Loucy (cell line): ENCODE results near the gene HEXD.

Experiments
- H2AFZ ChIP-seq: fragments of 200-600 bp; sonication (generic); 2 replicates; pipeline ENCODE4 v1.6.0; 2016; ENCODE audit warnings: antibody characterized with exemption, mild to moderate bottlenecking, low read length, moderate library complexity
- H3F3A ChIP-seq: fragments of 200-600 bp; 2 replicates; pipeline ENCODE4 v1.6.0; 2016; ENCODE audit warnings: antibody characterized with exemption, low read depth, mild to moderate bottlenecking
- H3K27me3 ChIP-seq: fragments of 200-600 bp; sonication (generic); 2 replicates; pipeline ENCODE4 v1.6.1; 2014; ENCODE audit warnings: low read length, mild to moderate bottlenecking; ENCODE audit not compliant: insufficient read depth, poor library complexity, severe bottlenecking
- H3K36me3 ChIP-seq: fragments of 200-600 bp; sonication (generic); 2 replicates; pipeline ENCODE4 v1.6.1; 2016; ENCODE audit warnings: low read length; ENCODE audit not compliant: insufficient read depth
- H3K4me1 ChIP-seq: fragments of 200-600 bp; sonication (generic); 2 replicates; pipeline ENCODE4 v1.5.1; 2014; ENCODE audit warnings: low read length, mild to moderate bottlenecking; ENCODE audit not compliant: insufficient read depth, poor library complexity, severe bottlenecking
- H3K4me2 ChIP-seq: fragments of 200-600 bp; sonication (generic); 2 replicates; pipeline ENCODE4 v1.6.0; 2014; ENCODE audit warnings: antibody characterized with exemption, low read length, low read depth, mild to moderate bottlenecking; ENCODE audit not compliant: poor library complexity, severe bottlenecking
- H3K4me3 ChIP-seq: fragments of 200-600 bp; sonication (generic); 2 replicates; pipeline ENCODE4 v1.5.1; 2014; ENCODE audit warnings: low read length, mild to moderate bottlenecking, mixed read lengths; ENCODE audit not compliant: poor library complexity, severe bottlenecking
- H3K79me2 ChIP-seq: fragments of 200-600 bp; sonication (generic); 2 replicates; pipeline ENCODE4 v1.6.1; 2014; ENCODE audit warnings: low read length; ENCODE audit not compliant: insufficient read depth
- H3K9ac ChIP-seq: fragments of 200-600 bp; sonication (generic); 2 replicates; pipeline ENCODE4 v1.6.0; 2014; ENCODE audit warnings: mild to moderate bottlenecking, low read depth, low read length, moderate library complexity; ENCODE audit not compliant: poor library complexity, severe bottlenecking
- H3K9me2 ChIP-seq: fragments of 200-600 bp; sonication (generic); replicated peaks from 2 replicates; pipeline ENCODE4 v1.6.1; 2016; ENCODE audit warnings: low read depth, low read length, mixed read lengths
- H3K9me3 ChIP-seq: fragments of 200-600 bp; sonication (generic); 2 replicates; pipeline ENCODE4 v1.6.1; 2014; ENCODE audit warnings: mild to moderate bottlenecking, antibody characterized with exemption, low read length, low read depth; ENCODE audit not compliant: insufficient read depth
- H4K20me1 ChIP-seq: fragments of 200-600 bp; sonication (generic); 2 replicates; pipeline ENCODE4 v1.6.0; 2014; ENCODE audit warnings: antibody characterized with exemption, low read length, mild to moderate bottlenecking; ENCODE audit not compliant: insufficient read depth, poor library complexity, severe bottlenecking
- CTCF ChIP-seq: fragments of 200-600 bp; sonication (generic); conservative IDR thresholded peaks from 2 replicates; pipeline ENCODE4 v1.5.1; 2014; ENCODE audit warnings: mild to moderate bottlenecking, antibody characterized with exemption, low read length
- EZH2phosphoT487 ChIP-seq: fragments of 200-600 bp; IDR thresholded peaks from 2 replicates; pipeline ENCODE4 v1.6.1; 2018; ENCODE audit warnings: antibody characterized with exemption, mild to moderate bottlenecking, moderate library complexity, borderline replicate concordance

The HEXD gene

DNA sequence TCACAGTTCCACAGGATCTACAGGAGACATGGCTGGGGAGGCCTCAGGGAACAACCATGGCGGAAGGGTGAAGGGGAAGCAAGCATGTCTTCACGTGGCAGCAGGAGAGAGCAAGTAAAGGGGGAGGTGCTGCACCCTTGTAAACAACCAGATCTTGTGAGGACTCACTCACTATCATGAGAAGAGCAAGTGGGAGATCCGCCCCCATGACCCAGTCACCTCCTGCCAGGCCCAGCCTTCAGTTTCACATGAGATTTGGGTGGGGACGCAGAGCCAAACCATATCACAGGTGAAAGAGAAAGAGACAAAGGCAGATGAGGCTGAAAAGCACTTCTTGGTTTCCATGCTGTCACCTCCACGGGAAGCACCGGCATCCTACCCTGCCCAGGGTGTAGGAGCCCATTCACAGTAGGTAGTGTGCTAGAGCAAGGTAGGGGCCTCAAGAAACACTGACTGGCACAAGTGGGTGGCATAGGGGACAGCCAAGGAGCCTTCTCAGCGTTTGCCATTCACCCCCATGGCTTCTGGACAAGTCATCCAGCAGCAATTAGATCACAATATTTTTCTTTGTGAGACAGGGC lies 47.0 kb downstream of the HEXD start:
- Histone ChIP-seq H4K20me1 (peaks cover 44% of the 10 kb centered on the region), H3K9ac (no peak overlapping the region), H3K4me3 (no peak overlapping the region), H3K4me1 (peaks cover 18% of the 10 kb centered on the region), H3K36me3 (peaks cover 85% of the 10 kb centered on the region; the same call in 1 of the 2 replicates), H3K9me3 (no peaks in the 10 kb centered on the region), H2AFZ (no peak overlapping the region), H3K9me2 (no peaks in the 10 kb centered on the region), H3K27me3 (no peaks in the 10 kb centered on the region), H3K4me2 (no peak overlapping the region), H3K79me2 (peaks cover 68% of the 10 kb centered on the region), H3F3A (no peaks in the 10 kb centered on the region)
- no peak for TF ChIP-seq CTCF
- no peak for TF ChIP-seq EZH2phosphoT487

DNA sequence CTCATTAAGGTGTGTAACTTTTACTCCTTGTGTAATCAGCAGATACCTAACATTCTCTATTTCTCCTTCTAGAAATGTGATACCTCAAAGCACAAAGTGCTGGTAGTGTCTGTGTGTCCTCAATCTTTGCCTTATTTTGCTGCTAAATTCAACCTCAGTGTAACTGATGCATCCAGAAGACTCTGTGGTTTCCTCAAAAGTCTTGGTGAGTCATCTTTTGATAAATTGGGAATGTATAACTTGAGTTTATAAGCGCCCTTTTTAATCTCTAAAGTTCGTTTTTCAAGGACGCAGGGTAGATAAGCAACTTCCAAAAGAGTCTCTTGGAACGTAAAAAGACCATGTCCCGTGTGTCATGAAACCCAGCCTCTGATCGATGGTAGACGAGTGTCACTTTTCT lies 50.5 kb downstream of the HEXD start:
- peaks cover 14% of the 10 kb centered on the region for H4K20me1 ChIP-seq

DNA sequence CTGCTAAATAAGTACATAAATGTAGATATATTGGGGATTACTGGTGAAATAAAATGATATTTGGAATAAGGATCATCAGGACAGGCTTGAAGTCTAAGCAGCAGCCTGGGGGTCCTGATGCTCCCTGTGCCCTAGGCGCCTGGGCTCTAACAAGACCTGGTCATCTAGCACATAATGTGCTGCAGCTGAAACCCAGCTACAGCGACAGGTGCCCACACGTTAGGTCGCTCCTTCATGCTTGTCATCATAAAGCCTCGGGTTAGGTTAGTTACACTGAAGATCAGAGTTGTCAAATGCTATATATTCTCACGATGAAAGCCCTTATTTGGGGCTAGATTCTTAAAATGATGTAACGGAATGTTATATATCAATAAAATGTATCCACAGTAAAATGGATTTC lies 51.9 kb downstream of the HEXD start:
- Histone ChIP-seq H3K9me2 (no peaks in the 10 kb centered on the region), H3K79me2 (peaks cover 29% of the 10 kb centered on the region; the same call in 1 of the 2 replicates), H3K27me3 (no peaks in the 10 kb centered on the region), H2AFZ (no peak overlapping the region), H3K4me2 (no peak overlapping the region), H3F3A (no peaks in the 10 kb centered on the region), H3K4me3 (no peak overlapping the region), H3K4me1 (no peaks in the 10 kb centered on the region), H3K9me3 (no peaks in the 10 kb centered on the region), H4K20me1 (peaks cover 9% of the 10 kb centered on the region), H3K9ac (no peak overlapping the region), H3K36me3 (peaks cover 69% of the 10 kb centered on the region)
- no peak for TF ChIP-seq CTCF
- no peak for TF ChIP-seq EZH2phosphoT487

More for the DNA sequence above, 50.5 kb downstream of the HEXD start:
- Histone ChIP-seq H3K79me2 (peaks cover 32% of the 10 kb centered on the region; the same call in 1 of the 2 replicates), H3K36me3 (peaks cover 70% of the 10 kb centered on the region; the same call in 1 of the 2 replicates), H3K27me3 (no peaks in the 10 kb centered on the region), H3K4me3 (no peak overlapping the region), H3K4me1 (peaks cover 4% of the 10 kb centered on the region), H3K9me3 (no peaks in the 10 kb centered on the region), H3F3A (no peaks in the 10 kb centered on the region), H3K9me2 (no peaks in the 10 kb centered on the region), H3K4me2 (no peak overlapping the region), H2AFZ (no peak overlapping the region), H3K9ac (no peak overlapping the region)
- no peak for TF ChIP-seq CTCF
- no peak for TF ChIP-seq EZH2phosphoT487
